KMS-11 (cell line): Measurements from ENCODE around the gene NIT2.

ENCODE experiments used
- H2AFZ ChIP-seq: fragments of 200-600 bp; sonication (generic); 2 replicates; pipeline ENCODE4 v1.6.1; 2016; ENCODE audit warnings: antibody characterized with exemption, mixed run types, low read depth
- H3K27ac ChIP-seq: fragments of 200-600 bp; sonication (generic); 2 replicates; pipeline ENCODE4 v1.6.1; 2016; ENCODE audit warnings: mild to moderate bottlenecking, mixed run types
- H3K27me3 ChIP-seq: fragments of 200-600 bp; sonication (generic); 2 replicates; pipeline ENCODE4 v1.6.1; 2017; ENCODE audit warnings: mild to moderate bottlenecking, low read depth, mixed run types, moderate library complexity; ENCODE audit not compliant: insufficient read depth
- H3K36me3 ChIP-seq: fragments of 200-600 bp; sonication (generic); 2 replicates; pipeline ENCODE4 v1.6.1; 2017; ENCODE audit warnings: mild to moderate bottlenecking, mixed run types; ENCODE audit not compliant: insufficient read depth
- H3K4me1 ChIP-seq: fragments of 200-600 bp; sonication (generic); 2 replicates; pipeline ENCODE4 v1.6.1; 2016; ENCODE audit warnings: mild to moderate bottlenecking, low read depth, mixed run types; ENCODE audit not compliant: poor library complexity, severe bottlenecking
- H3K4me2 ChIP-seq: fragments of 200-600 bp; sonication (generic); 2 replicates; pipeline ENCODE4 v1.7.0; 2016; ENCODE audit warnings: mild to moderate bottlenecking, mixed run types
- H3K4me3 ChIP-seq: fragments of 200-600 bp; sonication (generic); IDR thresholded peaks from 2 replicates; pipeline ENCODE4 v1.6.1; 2017; ENCODE audit warnings: low read depth, low read length, mixed read lengths; ENCODE audit not compliant: insufficient read depth
- H3K79me2 ChIP-seq: fragments of 200-600 bp; sonication (generic); 2 replicates; pipeline ENCODE4 v1.6.1; 2016; ENCODE audit warnings: low read depth, mixed run types; ENCODE audit not compliant: insufficient read depth
- H3K9ac ChIP-seq: fragments of 200-600 bp; sonication (generic); 2 replicates; pipeline ENCODE4 v1.6.1; 2016; ENCODE audit warnings: mild to moderate bottlenecking, mixed run types
- H4K20me1 ChIP-seq: fragments of 200-600 bp; sonication (generic); 2 replicates; pipeline ENCODE4 v1.6.1; 2016; ENCODE audit warnings: mild to moderate bottlenecking, mixed run types; ENCODE audit not compliant: insufficient read depth
- TF ChIP-seq, protein P1 (sequence below): fragments of 200-600 bp; sonication (generic); conservative IDR thresholded peaks from 2 replicates; pipeline ENCODE4 v1.6.1; 2017; ENCODE audit warnings: low read depth, mild to moderate bottlenecking, antibody characterized with exemption, low read length, moderate library complexity, mixed read lengths

The NIT2 gene

DNA sequence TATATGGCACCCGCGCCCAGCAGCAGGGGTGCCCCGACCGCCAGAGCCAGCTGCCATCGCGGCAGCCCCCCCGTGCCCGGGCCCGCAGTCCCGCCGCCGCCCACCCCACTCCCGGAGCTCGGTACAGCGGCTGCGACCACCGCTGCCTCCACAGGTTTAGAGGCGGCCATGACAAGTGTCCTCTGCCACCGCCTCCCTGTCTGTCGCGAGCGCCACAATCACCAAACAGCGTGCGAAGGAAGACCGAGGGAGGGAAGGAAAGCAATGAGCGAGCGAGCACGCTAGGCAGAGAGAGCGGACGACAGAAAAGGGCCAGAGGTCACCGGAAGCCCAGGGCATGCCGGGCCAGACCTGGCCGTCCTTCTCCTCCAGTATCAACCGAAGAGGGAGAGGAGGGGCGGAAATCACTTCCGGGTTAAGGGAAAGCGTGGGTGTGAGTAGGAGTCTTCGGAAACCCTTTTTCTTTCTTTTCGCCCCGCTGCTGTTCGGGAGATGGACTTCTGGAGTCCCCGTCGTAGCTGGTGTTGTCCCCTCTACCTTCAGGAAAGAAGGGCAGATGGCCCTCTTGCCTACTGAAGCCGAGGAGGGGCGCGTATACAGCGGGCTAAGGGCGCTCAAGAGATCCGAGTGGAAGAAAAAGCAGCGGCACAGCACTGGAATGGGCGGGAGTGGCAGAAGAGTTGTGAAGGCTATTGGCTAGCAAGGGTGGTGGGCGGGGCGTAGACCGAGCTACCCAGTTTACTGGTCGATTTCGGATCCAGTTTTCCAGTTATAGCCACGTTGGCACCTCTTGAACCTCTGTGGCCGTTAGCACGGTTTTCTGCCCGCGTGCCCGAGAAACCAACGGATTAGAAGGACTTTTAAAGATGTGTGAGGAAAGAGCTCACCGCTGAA is 66.5 kb downstream of the NIT2 start, which contains the start of the genes LNP1 and TOMM70:
LNP1 (plus strand) TSS at position 760 of the 894 bp plus-strand sequence. CDS start 28,191 bp downstream, outside the sequence.
TOMM70 (minus strand) TSS at position 310 of the 894 bp plus-strand sequence; CDS start at position 170, 140 bp downstream.
- no peaks in the 10 kb centered on the region for H3K27me3 ChIP-seq
- peaks cover 63% of the 10 kb centered on the region for H3K79me2 ChIP-seq
- peak within 1 kb of the TSS; percentile 84 for H3K9ac ChIP-seq
- peaks cover 11% of the 10 kb centered on the region for H4K20me1 ChIP-seq
- TF ChIP-seq, protein P1, sequence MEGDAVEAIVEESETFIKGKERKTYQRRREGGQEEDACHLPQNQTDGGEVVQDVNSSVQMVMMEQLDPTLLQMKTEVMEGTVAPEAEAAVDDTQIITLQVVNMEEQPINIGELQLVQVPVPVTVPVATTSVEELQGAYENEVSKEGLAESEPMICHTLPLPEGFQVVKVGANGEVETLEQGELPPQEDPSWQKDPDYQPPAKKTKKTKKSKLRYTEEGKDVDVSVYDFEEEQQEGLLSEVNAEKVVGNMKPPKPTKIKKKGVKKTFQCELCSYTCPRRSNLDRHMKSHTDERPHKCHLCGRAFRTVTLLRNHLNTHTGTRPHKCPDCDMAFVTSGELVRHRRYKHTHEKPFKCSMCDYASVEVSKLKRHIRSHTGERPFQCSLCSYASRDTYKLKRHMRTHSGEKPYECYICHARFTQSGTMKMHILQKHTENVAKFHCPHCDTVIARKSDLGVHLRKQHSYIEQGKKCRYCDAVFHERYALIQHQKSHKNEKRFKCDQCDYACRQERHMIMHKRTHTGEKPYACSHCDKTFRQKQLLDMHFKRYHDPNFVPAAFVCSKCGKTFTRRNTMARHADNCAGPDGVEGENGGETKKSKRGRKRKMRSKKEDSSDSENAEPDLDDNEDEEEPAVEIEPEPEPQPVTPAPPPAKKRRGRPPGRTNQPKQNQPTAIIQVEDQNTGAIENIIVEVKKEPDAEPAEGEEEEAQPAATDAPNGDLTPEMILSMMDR: no peak
- H3K4me3 ChIP-seq: peak within 1 kb of the TSS; percentile 19
- no peaks in the 10 kb centered on the region for H3K36me3 ChIP-seq
- H3K4me1 ChIP-seq: peaks cover 56% of the 10 kb centered on the region
- H3K27ac ChIP-seq: peak within 1 kb of the TSS; percentile 92
- H2AFZ ChIP-seq: peak within 1 kb of the TSS; percentile 80
- H3K4me2 ChIP-seq: peak within 1 kb of the TSS; percentile 84

GRCh38 chr3:100401674-100402041 is 67.1 kb downstream of the NIT2 start:
- Histone ChIP-seq H3K27me3 (no peaks in the 10 kb centered on the region), H3K4me1 (peaks cover 50% of the 10 kb centered on the region), H3K4me3 (peak overlapping the region; percentile 19), H3K79me2 (peaks cover 57% of the 10 kb centered on the region), H3K27ac (peak overlapping the region; percentile 92), H3K9ac (peak overlapping the region; percentile 84), H2AFZ (peak overlapping the region; percentile 80), H3K4me2 (peak overlapping the region; percentile 84), H3K36me3 (no peaks in the 10 kb centered on the region), H4K20me1 (peaks cover 7% of the 10 kb centered on the region)
- TF ChIP-seq, protein P1: no peak

DNA sequence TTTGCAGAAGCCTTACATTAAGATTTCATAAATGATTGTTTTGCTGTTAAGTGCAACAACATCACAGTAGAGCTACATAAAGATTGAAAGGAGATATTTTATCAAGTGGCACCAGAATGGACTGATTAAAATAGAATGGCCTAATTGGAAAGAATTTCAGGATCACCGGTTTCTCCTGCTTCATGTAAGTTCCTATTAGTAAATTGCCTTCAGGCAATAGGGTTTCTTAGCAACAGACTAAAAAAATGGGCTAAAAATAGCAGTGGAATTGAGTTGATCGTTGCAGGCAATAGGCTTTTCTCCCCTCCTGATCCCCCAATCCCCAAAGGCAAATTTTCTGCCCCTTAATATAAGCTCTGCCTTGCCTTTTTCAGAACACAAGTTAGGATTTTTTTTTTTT is 67.7 kb downstream of the NIT2 start:
- H2AFZ ChIP-seq: peak overlapping the region; percentile 80
- H3K4me1 ChIP-seq: peaks cover 44% of the 10 kb centered on the region
- peaks cover 51% of the 10 kb centered on the region for H3K79me2 ChIP-seq

DNA sequence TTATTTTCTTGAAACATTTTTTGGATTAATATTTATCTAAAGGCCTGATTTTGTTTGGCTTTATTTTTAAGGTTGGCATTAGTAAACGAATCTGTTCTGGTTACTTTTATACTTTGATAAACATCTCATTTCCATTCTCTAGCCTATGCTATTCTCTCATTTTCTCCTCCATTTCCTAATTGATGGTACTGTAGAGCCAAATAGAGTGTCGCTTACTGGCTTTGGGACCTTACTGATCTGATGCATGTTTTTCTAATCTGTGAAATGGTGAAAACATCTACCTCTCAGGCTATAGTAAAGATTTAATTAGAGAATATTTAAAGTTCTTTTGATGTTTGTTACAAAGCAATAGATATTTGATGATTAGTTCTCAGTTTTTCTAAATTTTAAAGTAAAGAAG is 68.3 kb downstream of the NIT2 start:
- H3K27ac ChIP-seq: no peak overlapping the region
- peak overlapping the region; percentile 84; the same call in 1 of the 2 replicates for H3K9ac ChIP-seq
- peak overlapping the region; percentile 80; the same call in 1 of the 2 replicates for H2AFZ ChIP-seq

More for the DNA sequence above, 67.7 kb downstream of the NIT2 start:
- Histone ChIP-seq H3K27ac (peak overlapping the region; percentile 92), H3K9ac (peak overlapping the region; percentile 84), H3K4me3 (no peak overlapping the region), H3K36me3 (no peaks in the 10 kb centered on the region), H3K4me2 (peak overlapping the region; percentile 84), H3K27me3 (no peaks in the 10 kb centered on the region), H4K20me1 (peaks cover under 1% of the 10 kb centered on the region)
- TF ChIP-seq, protein P1: no peak

More for the DNA sequence above, 68.3 kb downstream of the NIT2 start:
- TF ChIP-seq, protein P1: no peak
- no peaks in the 10 kb centered on the region for H3K36me3 ChIP-seq
- H3K79me2 ChIP-seq: peaks cover 44% of the 10 kb centered on the region
- H4K20me1 ChIP-seq: no peaks in the 10 kb centered on the region; the same call in 1 of the 2 replicates
- H3K4me2 ChIP-seq: peak overlapping the region; percentile 84
- H3K4me1 ChIP-seq: peaks cover 38% of the 10 kb centered on the region
- no peaks in the 10 kb centered on the region for H3K27me3 ChIP-seq
- no peak overlapping the region for H3K4me3 ChIP-seq
